IPS-18a (cell line): ENCODE results near the gene FCER2.

Source experiments
- H3K27ac ChIP-seq: one replicate; pipeline ENCODE4 v1.5.1; 2013; ENCODE audit warnings: low read length
- H3K27me3 ChIP-seq: one replicate; pipeline ENCODE4 v1.6.1; 2013; ENCODE audit warnings: mild to moderate bottlenecking, low read length; ENCODE audit not compliant: control insufficient read depth, insufficient read depth
- H3K36me3 ChIP-seq: one replicate; pipeline ENCODE4 v1.6.1; 2013; ENCODE audit warnings: low read depth, low read length; ENCODE audit not compliant: control insufficient read depth
- H3K4me1 ChIP-seq: one replicate; pipeline ENCODE4 v1.6.1; 2013; ENCODE audit warnings: low read depth, low read length; ENCODE audit not compliant: control insufficient read depth
- H3K4me3 ChIP-seq: one replicate; pipeline ENCODE4 v1.5.1; 2013; ENCODE audit warnings: low read length
- H3K9ac ChIP-seq: one replicate; pipeline ENCODE4 v1.6.1; 2013; ENCODE audit warnings: mild to moderate bottlenecking, low read length, moderate library complexity
- H3K9me3 ChIP-seq: one replicate; pipeline ENCODE4 v1.6.1; 2013; ENCODE audit warnings: low read depth, low read length; ENCODE audit not compliant: control insufficient read depth

The FCER2 gene

GRCh38 chr19:7742575-7742974 lies 40.6 kb upstream of the FCER2 start:
- Histone ChIP-seq H3K27ac (no peak overlapping the region), H3K9me3 (no peaks in the 10 kb centered on the region), H3K36me3 (no peaks in the 10 kb centered on the region), H3K4me3 (no peak overlapping the region), H3K4me1 (peaks cover 6% of the 10 kb centered on the region), H3K9ac (no peak overlapping the region), H3K27me3 (no peaks in the 10 kb centered on the region)

GRCh38 chr19:7740682-7741054 lies 38.7 kb upstream of the FCER2 start:
- H3K9ac ChIP-seq = no peak overlapping the region
- H3K4me3 ChIP-seq = no peak overlapping the region
- no peak overlapping the region for H3K27ac ChIP-seq
- H3K36me3 ChIP-seq = no peaks in the 10 kb centered on the region
- no peaks in the 10 kb centered on the region for H3K4me1 ChIP-seq
- H3K27me3 ChIP-seq = peaks cover 2% of the 10 kb centered on the region
- H3K9me3 ChIP-seq = no peaks in the 10 kb centered on the region

GRCh38 chr19:7739801-7740681 lies 38.1 kb upstream of the FCER2 start:
- Histone ChIP-seq H3K4me1 (no peaks in the 10 kb centered on the region), H3K9me3 (no peaks in the 10 kb centered on the region), H3K27me3 (peaks cover 6% of the 10 kb centered on the region), H3K9ac (no peak overlapping the region), H3K27ac (no peak overlapping the region), H3K4me3 (no peak overlapping the region), H3K36me3 (no peaks in the 10 kb centered on the region)

- Histone ChIP-seq H3K36me3 (no peaks in the 10 kb centered on the region), H3K9me3 (no peaks in the 10 kb centered on the region), H3K4me1 (no peaks in the 10 kb centered on the region), H3K9ac (no peak overlapping the region), H3K27ac (no peak overlapping the region), H3K4me3 (no peak overlapping the region), H3K27me3 (peaks cover 14% of the 10 kb centered on the region)
Measured at GRCh38 chr19:7739211-7739755, 37.4 kb upstream of the FCER2 start.

GRCh38 chr19:7738023-7738422 lies 36.1 kb upstream of the FCER2 start:
- Histone ChIP-seq H3K27ac (no peak overlapping the region), H3K9me3 (no peaks in the 10 kb centered on the region), H3K4me3 (no peak overlapping the region), H3K9ac (no peak overlapping the region), H3K4me1 (no peaks in the 10 kb centered on the region), H3K36me3 (no peaks in the 10 kb centered on the region), H3K27me3 (peaks cover 20% of the 10 kb centered on the region)

GRCh38 chr19:7737215-7737614 lies 35.3 kb upstream of the FCER2 start:
- H3K36me3 ChIP-seq = no peaks in the 10 kb centered on the region
- peaks cover 27% of the 10 kb centered on the region for H3K27me3 ChIP-seq
- no peaks in the 10 kb centered on the region for H3K9me3 ChIP-seq
- H3K9ac ChIP-seq = no peak overlapping the region
- no peak overlapping the region for H3K4me3 ChIP-seq
- H3K27ac ChIP-seq = no peak overlapping the region
- H3K4me1 ChIP-seq = no peaks in the 10 kb centered on the region

GRCh38 chr19:7736148-7736547 lies 34.2 kb upstream of the FCER2 start:
- no peak overlapping the region for H3K27ac ChIP-seq
- H3K4me1 ChIP-seq = no peaks in the 10 kb centered on the region
- H3K9me3 ChIP-seq = no peaks in the 10 kb centered on the region
- no peaks in the 10 kb centered on the region for H3K36me3 ChIP-seq
- H3K4me3 ChIP-seq = no peak overlapping the region
- H3K27me3 ChIP-seq = peaks cover 38% of the 10 kb centered on the region
- H3K9ac ChIP-seq = no peak overlapping the region

GRCh38 chr19:7734220-7735203 lies 32.6 kb upstream of the FCER2 start:
- Histone ChIP-seq H3K9ac (no peak overlapping the region), H3K27me3 (peaks cover 54% of the 10 kb centered on the region), H3K27ac (no peak overlapping the region), H3K4me3 (no peak overlapping the region), H3K36me3 (no peaks in the 10 kb centered on the region), H3K4me1 (no peaks in the 10 kb centered on the region), H3K9me3 (no peaks in the 10 kb centered on the region)

- Histone ChIP-seq H3K9me3 (no peaks in the 10 kb centered on the region), H3K9ac (no peak overlapping the region), H3K36me3 (no peaks in the 10 kb centered on the region), H3K27ac (no peak overlapping the region), H3K27me3 (peaks cover 65% of the 10 kb centered on the region), H3K4me1 (no peaks in the 10 kb centered on the region), H3K4me3 (no peak overlapping the region)
Measured at GRCh38 chr19:7733376-7733775, 31.4 kb upstream of the FCER2 start.

- Histone ChIP-seq H3K9ac (no peak within 1 kb of the TSS), H3K27ac (no peak within 1 kb of the TSS), H3K4me3 (no peak within 1 kb of the TSS), H3K4me1 (no peaks in the 10 kb centered on the region), H3K27me3 (peaks cover 78% of the 10 kb centered on the region), H3K9me3 (no peaks in the 10 kb centered on the region), H3K36me3 (no peaks in the 10 kb centered on the region)
Measured at GRCh38 chr19:7732045-7732444, 30.1 kb upstream of the FCER2 start, which contains the start of gene CLEC4G. Gene CLEC4G, minus strand, starts transcription at chr19:7732110. Its CDS starts 8 bp downstream, at chr19:7732102.

- Histone ChIP-seq H3K27me3 (peaks cover 78% of the 10 kb centered on the region), H3K36me3 (no peaks in the 10 kb centered on the region), H3K4me1 (no peaks in the 10 kb centered on the region)
Measured at GRCh38 chr19:7731615-7732014, 29.7 kb upstream of the FCER2 start.

More at GRCh38 chr19:7731615-7732014, 29.7 kb upstream of the FCER2 start:
- Histone ChIP-seq H3K4me3 (no peak overlapping the region), H3K27ac (no peak overlapping the region), H3K9me3 (no peaks in the 10 kb centered on the region), H3K9ac (no peak overlapping the region)
